PC-3 (cell line): Measurements from ENCODE around the gene ASB9. TPM values are rescaled to one million over a fixed set of nuclear protein-coding genes. Genes with fewer than 3 reads are reported as not detected.

Experiments used
- ATAC-seq: fragments of 200-7000 bp; cut with Tn5 transposase; 2 replicates; pipeline ENCODE4 v1.9.1; 2020; ENCODE audit warnings: mild to moderate bottlenecking, moderate library complexity
- BruUV-seq: library from RNA; stranded (reverse); fragments of 400-500 nt; replicated peaks from 2 replicates; lab custom pipeline; 2021; lab: Mats Ljungman, UMichigan
- CTCF ChIA-PET: fragments of 300-600 bp; sonication (Branson Sonifier 250); formaldehyde crosslinking; loops from one replicate; lab custom pipeline; 2022; ENCODE audit warnings: antibody characterized with exemption; lab: Charles Lee
- POLR2A ChIA-PET: fragments of 300-600 bp; sonication (Branson Sonifier 250); formaldehyde crosslinking; loops from one replicate; lab custom pipeline; 2022; ENCODE audit warnings: antibody characterized with exemption; ENCODE audit not compliant: unreplicated experiment; lab: Charles Lee
- DNase-seq: peaks from one replicate; pipeline ENCODE4 v3.0.0-alpha.2; 2015
- H2AFZ ChIP-seq: fragments of 300-600 bp; sonication (generic); 2 replicates; pipeline ENCODE4 v1.6.0; 2016; ENCODE audit warnings: antibody characterized with exemption, low read length
- H3F3A ChIP-seq: fragments of 300-600 bp; sonication (generic); one replicate; pipeline ENCODE4 v1.6.0; 2017; ENCODE audit warnings: antibody characterized with exemption, low read length, control low read depth, mild to moderate bottlenecking; ENCODE audit not compliant: unreplicated experiment
- H3K27ac ChIP-seq: fragments of 300-600 bp; sonication (generic); 2 replicates; pipeline ENCODE4 v1.5.1; 2016; ENCODE audit warnings: mild to moderate bottlenecking, low read length
- H3K27me3 ChIP-seq: fragments of 300-600 bp; sonication (generic); 2 replicates; pipeline ENCODE4 v1.6.1; 2016; ENCODE audit warnings: low read length, mixed read lengths
- H3K36me3 ChIP-seq: fragments of 300-600 bp; sonication (generic); 2 replicates; pipeline ENCODE4 v1.6.1; 2016; ENCODE audit warnings: low read depth, mixed run types, low read length, mixed read lengths
- H3K4me1 ChIP-seq: fragments of 300-600 bp; sonication (generic); 2 replicates; pipeline ENCODE4 v1.5.1; 2016; ENCODE audit warnings: low read length; ENCODE audit not compliant: insufficient read depth
- H3K4me2 ChIP-seq: fragments of 300-600 bp; sonication (generic); 2 replicates; pipeline ENCODE4 v1.6.0; 2016; ENCODE audit warnings: low read length
- H3K4me3 ChIP-seq: fragments of 300-600 bp; sonication (generic); 2 replicates; pipeline ENCODE4 v1.5.1; 2016; ENCODE audit warnings: mild to moderate bottlenecking, low read length, mixed read lengths
- H3K79me2 ChIP-seq: fragments of 300-600 bp; sonication (generic); 2 replicates; pipeline ENCODE4 v1.6.1; 2017; ENCODE audit warnings: low read length, mixed read lengths
- H3K9ac ChIP-seq: fragments of 300-600 bp; sonication (generic); 2 replicates; pipeline ENCODE4 v1.6.0; 2016; ENCODE audit warnings: mild to moderate bottlenecking, low read length
- H3K9me2 ChIP-seq: fragments of 300-600 bp; sonication (generic); replicated peaks from 2 replicates; pipeline ENCODE4 v1.6.1; 2016; ENCODE audit warnings: mixed run types, low read length, mixed read lengths
- H3K9me3 ChIP-seq: fragments of 300-600 bp; sonication (generic); 2 replicates; pipeline ENCODE4 v1.6.1; 2016; ENCODE audit warnings: low read length, mixed read lengths
- H4K20me1 ChIP-seq: fragments of 300-600 bp; sonication (generic); 2 replicates; pipeline ENCODE4 v1.6.1; 2016; ENCODE audit warnings: low read length, mixed read lengths
- EZH2 ChIP-seq: fragments of 300-600 bp; sonication (generic); IDR thresholded peaks from one replicate; pipeline ENCODE4 v1.6.1; 2017; ENCODE audit warnings: antibody characterized with exemption, mild to moderate bottlenecking, low read length; ENCODE audit not compliant: unreplicated experiment
- EZH2phosphoT487 ChIP-seq: fragments of 300-600 bp; sonication (generic); IDR thresholded peaks from 2 replicates; pipeline ENCODE4 v1.6.1; 2018; ENCODE audit warnings: mild to moderate bottlenecking, antibody characterized with exemption, low read length, borderline replicate concordance
- intact Hi-C: fragments of 100-400 bp; cut with micrococcal nuclease; formaldehyde crosslinking; loops from 2 replicates; pipeline ENCODE4 v1.9.0; 2023
- total RNA-seq: library from RNA; depleted of rRNA; stranded (reverse); fragments of >200 nt; gene quantifications from 2 replicates; pipeline ENCODE4 v1.2.3, GENCODE V29; 2014; rRNA removed

Gene ASB9
- total RNA-seq, 1 experiment from 2014 or later = 31.5 TPM

- no peak for TF ChIP-seq EZH2phosphoT487
- no peak for TF ChIP-seq EZH2
- Histone ChIP-seq H3K9me2 (no peaks in the 10 kb centered on the region), H2AFZ (no peak overlapping the region), H3K4me3 (no peak overlapping the region), H3K79me2 (no peaks in the 10 kb centered on the region), H3K36me3 (no peaks in the 10 kb centered on the region), H3F3A (no peaks in the 10 kb centered on the region), H4K20me1 (no peaks in the 10 kb centered on the region), H3K27ac (no peak overlapping the region), H3K4me1 (no peaks in the 10 kb centered on the region), H3K4me2 (no peak overlapping the region), H3K27me3 (no peaks in the 10 kb centered on the region), H3K9me3 (no peaks in the 10 kb centered on the region), H3K9ac (no peak overlapping the region)
- DNase-seq = no peak
- ChIA-PET POLR2A (no interaction called here), CTCF (interaction anchor here (0.7 kb wide), 2 partner anchors 15 to 497 kb away, joined by 4 to 7 read pairs; no protein-coding TSS in a partner anchor)
- intact Hi-C loops = no loop called here
- no peak for ATAC-seq
- BruUV-seq = no TSS peak
These were observed 75.7 kb downstream of the ASB9 start for GRCh38 chrX:15194146-15194545.

Other genes with a start within 250 kb of the ASB9 start
- gene ASB11, start 45.6 kb upstream of the ASB9 start, total RNA-seq = not detected in 2 replicates
- gene PIGA, start 65.4 kb upstream of the ASB9 start, total RNA-seq = 11.5 and 17.9 TPM in 2 replicates
- not detected in 2 replicates for gene VEGFD, start 114.3 kb upstream of the ASB9 start, total RNA-seq
- 48.6 and 50.8 TPM in 2 replicates for gene PIR, start 223.2 kb upstream of the ASB9 start, total RNA-seq
- not detected in 2 replicates for gene BMX, start 230.7 kb upstream of the ASB9 start, total RNA-seq